ENCODE measurements around the gene ABLIM1.

Gene ABLIM1

GRCh38 chr10:114616516-114616915 lies 41.6 kb downstream of the ABLIM1 start:
- no peak for DNase-seq

- DNase-seq = no peak
These were observed 42.0 kb downstream of the ABLIM1 start for GRCh38 chr10:114616103-114616502.

GRCh38 chr10:114615600-114616007 lies 42.5 kb downstream of the ABLIM1 start:
- DNase-seq = no peak

- no peak for DNase-seq
These were observed 44.7 kb downstream of the ABLIM1 start for GRCh38 chr10:114613237-114613979.

- no peak for DNase-seq
These were observed 46.5 kb downstream of the ABLIM1 start for GRCh38 chr10:114611617-114612016.

- DNase-seq = no peak
These were observed 48.3 kb downstream of the ABLIM1 start for GRCh38 chr10:114609518-114610426.

- DNase-seq = no peak
These were observed 50.6 kb downstream of the ABLIM1 start for GRCh38 chr10:114607358-114607998.

GRCh38 chr10:114605155-114605797 lies 52.8 kb downstream of the ABLIM1 start:
- no peak for DNase-seq

GRCh38 chr10:114604357-114605130 lies 53.5 kb downstream of the ABLIM1 start:
- DNase-seq = no peak

- no peak for DNase-seq
These were observed 54.1 kb downstream of the ABLIM1 start for GRCh38 chr10:114603948-114604347.

- no peak for DNase-seq
These were observed 54.8 kb downstream of the ABLIM1 start for GRCh38 chr10:114603303-114603702.

- no peak for DNase-seq
These were observed 58.0 kb downstream of the ABLIM1 start for GRCh38 chr10:114600057-114600456.

GRCh38 chr10:114596793-114597192 lies 61.3 kb downstream of the ABLIM1 start:
- no peak for DNase-seq

GRCh38 chr10:114593816-114594468 lies 64.1 kb downstream of the ABLIM1 start:
- no peak for DNase-seq

GRCh38 chr10:114593240-114593792 lies 64.8 kb downstream of the ABLIM1 start:
- DNase-seq = no peak

GRCh38 chr10:114590993-114591392 lies 67.1 kb downstream of the ABLIM1 start:
- no peak for DNase-seq

- DNase-seq = no peak
These were observed 73.7 kb downstream of the ABLIM1 start for GRCh38 chr10:114584419-114584818.

- DNase-seq = no peak
These were observed 77.0 kb downstream of the ABLIM1 start for GRCh38 chr10:114581071-114581470.

- no peak for DNase-seq
These were observed 80.9 kb downstream of the ABLIM1 start for GRCh38 chr10:114577133-114577532.

GRCh38 chr10:114576716-114577115 lies 81.4 kb downstream of the ABLIM1 start:
- no peak for DNase-seq

- no peak for DNase-seq
These were observed 82.0 kb downstream of the ABLIM1 start for GRCh38 chr10:114576132-114576487.

All from T-helper 9 cell (primary cell).